ENCODE data around the gene ZBTB12.

Gene ZBTB12

GRCh38 chr6:31896493-31896855 is 5.4 kb downstream of the ZBTB12 start:
- DNase-seq, result no peak

GRCh38 chr6:31892821-31893220 is 9.1 kb downstream of the ZBTB12 start:
- DNase-seq, result no peak

- no peak for DNase-seq
Observed at GRCh38 chr6:31889331-31889972, 12.4 kb downstream of the ZBTB12 start.

GRCh38 chr6:31888276-31889258 is 13.3 kb downstream of the ZBTB12 start:
- DNase-seq, result no peak

GRCh38 chr6:31887173-31888007 is 14.5 kb downstream of the ZBTB12 start:
- DNase-seq, result no peak

GRCh38 chr6:31886541-31886991 is 15.3 kb downstream of the ZBTB12 start:
- no peak for DNase-seq

- no peak for DNase-seq
Observed at GRCh38 chr6:31884528-31885035, 17.3 kb downstream of the ZBTB12 start.

- no peak for DNase-seq
Observed at GRCh38 chr6:31883676-31884075, 18.2 kb downstream of the ZBTB12 start.

GRCh38 chr6:31882344-31882743 is 19.5 kb downstream of the ZBTB12 start:
- DNase-seq, result no peak

GRCh38 chr6:31881136-31881859 is 20.6 kb downstream of the ZBTB12 start:
- DNase-seq, result no peak

GRCh38 chr6:31880616-31881015 is 21.3 kb downstream of the ZBTB12 start:
- no peak for DNase-seq

GRCh38 chr6:31879901-31880300 is 22.0 kb downstream of the ZBTB12 start:
- DNase-seq, result no peak

- DNase-seq, result no peak
Observed at GRCh38 chr6:31879143-31879542, 22.7 kb downstream of the ZBTB12 start.

- no peak for DNase-seq
Observed at GRCh38 chr6:31878726-31879125, 23.2 kb downstream of the ZBTB12 start, which contains the start of gene SLC44A4. Gene SLC44A4, minus strand, starts transcription at chr6:31878997. Its CDS starts 17 bp downstream, at chr6:31878980.

- DNase-seq, result no peak
Observed at GRCh38 chr6:31878222-31878621, 23.7 kb downstream of the ZBTB12 start.

- no peak for DNase-seq
Observed at GRCh38 chr6:31877651-31878161, 24.2 kb downstream of the ZBTB12 start.

- no peak for DNase-seq
Observed at GRCh38 chr6:31877125-31877650, 24.7 kb downstream of the ZBTB12 start.

- DNase-seq, result no peak
Observed at GRCh38 chr6:31876357-31876756, 25.5 kb downstream of the ZBTB12 start.

- no peak for DNase-seq
Observed at GRCh38 chr6:31875877-31876276, 26.0 kb downstream of the ZBTB12 start.

- DNase-seq, result no peak
Observed at GRCh38 chr6:31874836-31875572, 26.9 kb downstream of the ZBTB12 start.

All from left hindlimb (tissue), 1 donor.